GM12875 (cell line): ENCODE data around the gene RAB1B.

ENCODE experiments used
- H3K4me3 ChIP-seq: one replicate; pipeline ENCODE4 v1.5.1; 2011; ENCODE audit warnings: low read depth, low read length, control low read depth
- CTCF ChIP-seq: IDR thresholded peaks from 2 replicates; pipeline ENCODE4 v1.5.1; 2011; ENCODE audit warnings: low read depth, mild to moderate bottlenecking, control low read depth, inconsistent platforms, low read length, moderate library complexity, borderline replicate concordance; ENCODE audit not compliant: insufficient read depth

RAB1B gene

GRCh38 chr11:66262191-66262590 lies 6.2 kb upstream of the RAB1B start:
- no peak for TF ChIP-seq CTCF
- no peak overlapping the region for H3K4me3 ChIP-seq

GRCh38 chr11:66262696-66263095 lies 5.7 kb upstream of the RAB1B start:
- no peak for TF ChIP-seq CTCF
- no peak overlapping the region for H3K4me3 ChIP-seq

- TF ChIP-seq CTCF, result no peak
- no peak overlapping the region for H3K4me3 ChIP-seq
Observed at GRCh38 chr11:66263231-66263630, 5.2 kb upstream of the RAB1B start.

GRCh38 chr11:66263785-66264184 lies 4.7 kb upstream of the RAB1B start:
- H3K4me3 ChIP-seq, result no peak overlapping the region
- no peak for TF ChIP-seq CTCF

- no peak overlapping the region for H3K4me3 ChIP-seq
- no peak for TF ChIP-seq CTCF
Observed at GRCh38 chr11:66264383-66264782, 4.1 kb upstream of the RAB1B start.

GRCh38 chr11:66264914-66265313 lies 3.5 kb upstream of the RAB1B start:
- TF ChIP-seq CTCF, result peak; percentile 43; the same call in 1 of the 2 replicates
- no peak overlapping the region for H3K4me3 ChIP-seq

- TF ChIP-seq CTCF, result no peak
- no peak overlapping the region for H3K4me3 ChIP-seq
Observed at GRCh38 chr11:66265531-66266377, 2.7 kb upstream of the RAB1B start.
